SU-DHL-6 (cell line): ENCODE measurements around the gene ZSWIM8.

ENCODE experiments used
- EZH2phosphoT487 ChIP-seq: fragments of 200-600 bp; sonication (generic), shearing (Covaris generic); conservative IDR thresholded peaks from 2 replicates; pipeline ENCODE4 v1.6.1; 2018; ENCODE audit warnings: mild to moderate bottlenecking, antibody characterized with exemption, low read length, moderate library complexity, mixed read lengths
- TF ChIP-seq, protein P1 (sequence below): fragments of 200-600 bp; sonication (generic); IDR thresholded peaks from one replicate; pipeline ENCODE4 v1.5.1; 2017; ENCODE audit warnings: antibody characterized with exemption, mild to moderate bottlenecking, low read length, moderate library complexity; ENCODE audit not compliant: insufficient read depth, poor library complexity, severe bottlenecking

DNA sequence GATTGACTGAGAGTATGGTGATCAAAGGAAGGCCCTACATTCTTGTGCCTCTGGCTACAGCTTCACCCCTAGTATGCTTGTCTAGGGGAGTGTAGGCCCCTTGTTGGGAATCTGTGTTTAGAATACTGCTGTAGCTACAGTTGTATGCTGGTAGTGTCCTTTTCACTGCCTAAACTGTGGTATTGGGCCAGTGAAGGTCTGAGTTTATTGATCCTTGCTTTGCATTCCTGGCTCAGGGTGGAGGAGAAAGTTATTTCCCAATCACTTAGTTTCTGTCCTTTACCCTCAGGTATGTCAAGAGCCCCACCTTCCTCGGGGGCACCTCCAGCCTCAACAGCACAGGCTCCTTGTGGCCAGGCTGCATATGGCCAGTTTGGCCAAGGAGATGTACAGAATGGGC, 34.6 kb upstream of the ZSWIM8 start:
- TF ChIP-seq, protein P1, sequence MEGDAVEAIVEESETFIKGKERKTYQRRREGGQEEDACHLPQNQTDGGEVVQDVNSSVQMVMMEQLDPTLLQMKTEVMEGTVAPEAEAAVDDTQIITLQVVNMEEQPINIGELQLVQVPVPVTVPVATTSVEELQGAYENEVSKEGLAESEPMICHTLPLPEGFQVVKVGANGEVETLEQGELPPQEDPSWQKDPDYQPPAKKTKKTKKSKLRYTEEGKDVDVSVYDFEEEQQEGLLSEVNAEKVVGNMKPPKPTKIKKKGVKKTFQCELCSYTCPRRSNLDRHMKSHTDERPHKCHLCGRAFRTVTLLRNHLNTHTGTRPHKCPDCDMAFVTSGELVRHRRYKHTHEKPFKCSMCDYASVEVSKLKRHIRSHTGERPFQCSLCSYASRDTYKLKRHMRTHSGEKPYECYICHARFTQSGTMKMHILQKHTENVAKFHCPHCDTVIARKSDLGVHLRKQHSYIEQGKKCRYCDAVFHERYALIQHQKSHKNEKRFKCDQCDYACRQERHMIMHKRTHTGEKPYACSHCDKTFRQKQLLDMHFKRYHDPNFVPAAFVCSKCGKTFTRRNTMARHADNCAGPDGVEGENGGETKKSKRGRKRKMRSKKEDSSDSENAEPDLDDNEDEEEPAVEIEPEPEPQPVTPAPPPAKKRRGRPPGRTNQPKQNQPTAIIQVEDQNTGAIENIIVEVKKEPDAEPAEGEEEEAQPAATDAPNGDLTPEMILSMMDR, result no peak
- no peak for TF ChIP-seq EZH2phosphoT487
